Rectal smooth muscle tissue (tissue), 1 donor: ENCODE data around the gene TXNL1.
"Not testable (repeated sequence)": the region's sequence is repeated elsewhere in the genome, so short reads cannot be mapped to it uniquely, and the experiment has no call there.

ENCODE experiments used
- H3K27ac ChIP-seq: one replicate; pipeline ENCODE4 v1.7.0; 2013; ENCODE audit warnings: low read depth, low read length, inconsistent platforms
- H3K27me3 ChIP-seq: one replicate; pipeline ENCODE4 v1.7.0; 2013; ENCODE audit warnings: low read length; ENCODE audit not compliant: control insufficient read depth, insufficient read depth
- H3K36me3 ChIP-seq: one replicate; pipeline ENCODE4 v1.7.0; 2013; ENCODE audit warnings: low read length; ENCODE audit not compliant: control insufficient read depth, insufficient read depth
- H3K4me1 ChIP-seq: one replicate; pipeline ENCODE4 v1.7.0; 2013; ENCODE audit warnings: low read length; ENCODE audit not compliant: control insufficient read depth, insufficient read depth
- H3K4me3 ChIP-seq: one replicate; pipeline ENCODE4 v1.7.0; 2013; ENCODE audit warnings: low read length
- H3K9ac ChIP-seq: one replicate; pipeline ENCODE4 v1.7.0; 2013; ENCODE audit warnings: low read length

Gene TXNL1

GRCh38 chr18:56658261-56658660 is 19.9 kb upstream of the TXNL1 start:
- Histone ChIP-seq H3K9ac (no peak overlapping the region), H3K27ac (no peak overlapping the region), H3K4me1 (no peaks in the 10 kb centered on the region), H3K4me3 (no peak overlapping the region), H3K36me3 (no peaks in the 10 kb centered on the region), H3K27me3 (no peaks in the 10 kb centered on the region)

GRCh38 chr18:56654280-56654679 is 15.9 kb upstream of the TXNL1 start:
- not testable (repeated sequence) for H3K4me3 ChIP-seq, H3K9ac ChIP-seq, H3K27me3 ChIP-seq, H3K27ac ChIP-seq, H3K4me1 ChIP-seq, H3K36me3 ChIP-seq

- Histone ChIP-seq H3K4me3 (no peak overlapping the region), H3K36me3 (no peaks in the 10 kb centered on the region), H3K27ac (no peak overlapping the region), H3K4me1 (peaks cover 3% of the 10 kb centered on the region), H3K27me3 (no peaks in the 10 kb centered on the region), H3K9ac (no peak overlapping the region)
Measured at GRCh38 chr18:56652802-56653201, 14.4 kb upstream of the TXNL1 start.

- Histone ChIP-seq H3K27ac (peak overlapping the region; percentile 81), H3K27me3 (no peaks in the 10 kb centered on the region), H3K4me3 (peak overlapping the region; percentile 99), H3K9ac (peak overlapping the region; percentile 63), H3K4me1 (peaks cover 3% of the 10 kb centered on the region), H3K36me3 (peaks cover 2% of the 10 kb centered on the region)
Measured at GRCh38 chr18:56651771-56652092, 13.3 kb upstream of the TXNL1 start.

- H3K9ac ChIP-seq = peak within 1 kb of the TSS; percentile 63
- peak within 1 kb of the TSS; percentile 81 for H3K27ac ChIP-seq
Measured at GRCh38 chr18:56650944-56651770, 12.8 kb upstream of the TXNL1 start, which contains the start of gene WDR7. WDR7 (plus strand) TSS chr18:56651359; CDS start chr18:56672516, 21,157 bp downstream.

GRCh38 chr18:56649996-56650395 is 11.6 kb upstream of the TXNL1 start:
- no peak overlapping the region for H3K27ac ChIP-seq
- H3K27me3 ChIP-seq = no peaks in the 10 kb centered on the region
- H3K9ac ChIP-seq = no peak overlapping the region
- H3K4me1 ChIP-seq = peaks cover 3% of the 10 kb centered on the region
- no peak overlapping the region for H3K4me3 ChIP-seq
- peaks cover 2% of the 10 kb centered on the region for H3K36me3 ChIP-seq

More at GRCh38 chr18:56650944-56651770, 12.8 kb upstream of the TXNL1 start, which contains the start of gene WDR7:
- Histone ChIP-seq H3K4me1 (peaks cover 3% of the 10 kb centered on the region), H3K27me3 (no peaks in the 10 kb centered on the region), H3K36me3 (peaks cover 2% of the 10 kb centered on the region), H3K4me3 (peak within 1 kb of the TSS; percentile 99)

GRCh38 chr18:56647951-56648893 is 9.8 kb upstream of the TXNL1 start:
- H3K36me3 ChIP-seq = peaks cover 2% of the 10 kb centered on the region
- H3K4me3 ChIP-seq = no peak overlapping the region
- no peak overlapping the region for H3K27ac ChIP-seq
- no peak overlapping the region for H3K9ac ChIP-seq
- peaks cover 3% of the 10 kb centered on the region for H3K4me1 ChIP-seq
- no peaks in the 10 kb centered on the region for H3K27me3 ChIP-seq

- no peak overlapping the region for H3K4me3 ChIP-seq
- peaks cover 2% of the 10 kb centered on the region for H3K36me3 ChIP-seq
- H3K4me1 ChIP-seq = peaks cover 3% of the 10 kb centered on the region
- no peak overlapping the region for H3K9ac ChIP-seq
- H3K27ac ChIP-seq = no peak overlapping the region
- H3K27me3 ChIP-seq = no peaks in the 10 kb centered on the region
Measured at GRCh38 chr18:56647071-56647470, 8.7 kb upstream of the TXNL1 start.

- Histone ChIP-seq H3K4me1 (no peaks in the 10 kb centered on the region), H3K9ac (no peak overlapping the region), H3K4me3 (no peak overlapping the region), H3K36me3 (peaks cover 2% of the 10 kb centered on the region), H3K27me3 (no peaks in the 10 kb centered on the region), H3K27ac (no peak overlapping the region)
Measured at GRCh38 chr18:56645415-56646016, 7.1 kb upstream of the TXNL1 start.

GRCh38 chr18:56643381-56643780 is 5.0 kb upstream of the TXNL1 start:
- H3K9ac ChIP-seq = no peak overlapping the region
- H3K36me3 ChIP-seq = peaks cover 2% of the 10 kb centered on the region
- H3K27me3 ChIP-seq = no peaks in the 10 kb centered on the region
- no peak overlapping the region for H3K4me3 ChIP-seq
- no peaks in the 10 kb centered on the region for H3K4me1 ChIP-seq
- H3K27ac ChIP-seq = no peak overlapping the region

GRCh38 chr18:56641714-56642337 is 3.4 kb upstream of the TXNL1 start:
- Histone ChIP-seq H3K4me3 (no peak overlapping the region), H3K9ac (no peak overlapping the region), H3K27me3 (no peaks in the 10 kb centered on the region), H3K4me1 (peaks cover 2% of the 10 kb centered on the region), H3K36me3 (no peaks in the 10 kb centered on the region), H3K27ac (no peak overlapping the region)

GRCh38 chr18:56639571-56639970 is 1.2 kb upstream of the TXNL1 start:
- Histone ChIP-seq H3K4me3 (no peak overlapping the region), H3K27me3 (no peaks in the 10 kb centered on the region), H3K27ac (no peak overlapping the region), H3K4me1 (peaks cover 10% of the 10 kb centered on the region), H3K9ac (no peak overlapping the region), H3K36me3 (no peaks in the 10 kb centered on the region)
